Measurements from ENCODE around the gene DDB1.

The DDB1 gene

DNA sequence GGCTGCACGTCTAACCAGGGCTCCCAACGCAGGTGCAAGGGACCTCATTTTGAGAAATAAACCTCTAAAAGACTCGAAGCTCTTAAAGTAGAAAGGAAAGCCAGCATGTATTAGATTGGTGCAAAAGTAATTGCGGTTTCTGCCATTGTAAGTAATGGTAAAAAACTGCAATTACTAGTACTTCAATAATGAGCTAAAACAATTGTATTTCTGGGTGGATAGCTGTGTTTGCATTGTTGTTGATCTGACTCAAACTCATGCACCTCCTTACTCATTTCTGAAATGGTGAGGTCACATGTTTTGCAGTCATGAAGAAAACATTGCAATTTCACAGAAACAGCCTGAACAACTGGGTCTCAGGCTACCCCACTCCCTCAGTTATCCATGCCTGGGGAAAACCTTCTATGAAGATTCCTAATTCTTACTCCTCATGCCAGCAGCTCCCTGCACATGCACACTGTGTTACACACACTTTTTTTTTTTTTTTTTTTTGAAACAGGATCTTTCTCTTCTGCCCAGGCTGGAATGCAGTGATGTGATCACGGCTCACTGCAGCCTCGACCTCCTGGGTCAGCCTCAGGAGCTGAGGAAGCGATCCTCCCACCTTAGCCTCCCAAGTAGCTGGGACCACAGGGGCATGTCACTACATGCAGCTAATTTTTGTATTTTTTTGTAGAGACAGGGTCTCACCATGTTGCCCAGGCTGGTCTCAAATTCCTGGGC lies 62.4 kb downstream of the DDB1 start:
- DNase-seq (ENCODE audit: extremely low read depth, low read depth): no peak
- TF ChIP-seq, protein P1, sequence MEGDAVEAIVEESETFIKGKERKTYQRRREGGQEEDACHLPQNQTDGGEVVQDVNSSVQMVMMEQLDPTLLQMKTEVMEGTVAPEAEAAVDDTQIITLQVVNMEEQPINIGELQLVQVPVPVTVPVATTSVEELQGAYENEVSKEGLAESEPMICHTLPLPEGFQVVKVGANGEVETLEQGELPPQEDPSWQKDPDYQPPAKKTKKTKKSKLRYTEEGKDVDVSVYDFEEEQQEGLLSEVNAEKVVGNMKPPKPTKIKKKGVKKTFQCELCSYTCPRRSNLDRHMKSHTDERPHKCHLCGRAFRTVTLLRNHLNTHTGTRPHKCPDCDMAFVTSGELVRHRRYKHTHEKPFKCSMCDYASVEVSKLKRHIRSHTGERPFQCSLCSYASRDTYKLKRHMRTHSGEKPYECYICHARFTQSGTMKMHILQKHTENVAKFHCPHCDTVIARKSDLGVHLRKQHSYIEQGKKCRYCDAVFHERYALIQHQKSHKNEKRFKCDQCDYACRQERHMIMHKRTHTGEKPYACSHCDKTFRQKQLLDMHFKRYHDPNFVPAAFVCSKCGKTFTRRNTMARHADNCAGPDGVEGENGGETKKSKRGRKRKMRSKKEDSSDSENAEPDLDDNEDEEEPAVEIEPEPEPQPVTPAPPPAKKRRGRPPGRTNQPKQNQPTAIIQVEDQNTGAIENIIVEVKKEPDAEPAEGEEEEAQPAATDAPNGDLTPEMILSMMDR (IDR thresholded peaks at IDR 0.05; ENCODE audit: low read depth, low read length, missing control alignments): no peak
- H3K4me3 ChIP-seq (replicated peaks; ENCODE audit: low read depth, low read length): no peak overlapping the region

DNA sequence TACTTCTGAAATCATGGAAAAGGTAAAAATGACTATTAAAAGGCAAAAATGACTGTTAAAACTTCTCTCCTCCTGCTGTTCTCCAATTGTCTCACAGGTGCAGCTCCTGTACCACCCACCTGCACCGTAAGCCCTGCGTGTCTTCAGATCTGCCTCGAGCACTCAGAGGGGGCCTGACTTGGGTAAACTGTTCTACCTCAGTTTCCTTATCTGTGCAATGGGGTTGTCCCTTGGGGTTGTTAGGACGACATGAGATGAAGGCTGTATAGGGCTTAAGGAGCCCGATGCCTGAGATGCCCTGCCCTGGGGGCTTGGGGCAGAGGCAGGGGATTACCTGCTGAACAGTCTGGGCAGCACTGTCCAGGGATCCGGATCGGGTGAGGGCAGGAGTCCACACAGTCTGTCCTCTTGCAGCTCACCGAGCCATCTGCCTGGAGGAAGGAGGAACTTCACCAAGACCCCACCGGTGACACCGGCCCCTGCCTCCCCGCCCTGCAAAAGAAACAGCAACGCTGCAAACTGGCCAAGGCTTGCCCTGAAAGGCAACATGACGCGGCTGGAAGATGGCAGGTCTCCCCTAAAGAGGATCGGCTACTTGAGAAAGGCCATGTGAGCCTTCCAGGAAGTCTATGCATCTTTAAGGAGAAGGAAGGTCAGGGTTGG lies 64.2 kb downstream of the DDB1 start:
- H3K4me3 ChIP-seq (replicated peaks; ENCODE audit: low read depth, low read length): no peak overlapping the region
- TF ChIP-seq, protein P1 (IDR thresholded peaks at IDR 0.05; ENCODE audit: low read depth, low read length, missing control alignments): no peak
- no peak for DNase-seq (ENCODE audit: extremely low read depth, low read depth)

DNA sequence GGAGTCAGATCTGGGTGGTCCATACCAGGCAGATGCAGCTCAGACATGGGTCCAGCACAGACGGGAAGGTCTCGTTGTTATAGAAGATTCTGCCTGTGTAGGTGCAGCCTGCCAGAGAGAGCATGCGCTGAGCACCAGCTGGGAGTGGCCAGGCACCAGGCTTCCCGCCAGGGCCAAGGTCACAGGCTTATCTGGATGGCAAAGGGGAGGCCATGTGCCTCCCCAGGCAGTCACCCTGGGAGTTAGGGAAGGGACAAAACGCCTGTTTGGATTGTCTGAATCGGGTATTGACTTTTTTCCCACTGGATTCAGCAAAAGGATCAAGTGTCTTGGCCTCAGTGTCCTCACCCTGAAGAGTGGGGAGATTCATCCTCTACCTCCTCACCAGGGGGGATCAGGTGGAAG lies 65.5 kb downstream of the DDB1 start:
- no peak overlapping the region for H3K4me3 ChIP-seq (replicated peaks; ENCODE audit: low read depth, low read length)
- DNase-seq (ENCODE audit: extremely low read depth, low read depth): no peak
- TF ChIP-seq, protein P1 (IDR thresholded peaks at IDR 0.05; ENCODE audit: low read depth, low read length, missing control alignments): no peak

DNA sequence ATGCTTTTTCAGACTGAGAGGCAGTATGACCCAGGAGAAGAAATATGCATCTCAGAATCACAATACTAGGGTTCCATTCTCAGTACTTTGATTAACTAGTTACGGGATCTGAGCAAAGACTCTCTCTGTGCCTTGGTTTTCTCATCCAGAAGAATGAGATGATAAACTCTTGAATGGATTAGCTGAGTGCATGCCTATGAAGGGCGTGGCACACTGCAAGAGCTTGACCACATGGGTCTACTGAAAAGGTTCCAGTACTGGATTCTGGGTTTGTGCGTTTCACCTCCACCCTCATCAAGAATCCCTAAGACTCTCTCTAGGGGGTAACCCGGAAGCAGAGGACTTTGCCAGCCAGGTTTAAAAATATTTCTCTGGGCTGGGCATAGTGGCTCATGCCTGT lies 66.3 kb downstream of the DDB1 start:
- DNase-seq (ENCODE audit: extremely low read depth, low read depth): no peak
- TF ChIP-seq, protein P1 (IDR thresholded peaks at IDR 0.05; ENCODE audit: low read depth, low read length, missing control alignments): no peak
- H3K4me3 ChIP-seq (replicated peaks; ENCODE audit: low read depth, low read length): no peak overlapping the region

DNA sequence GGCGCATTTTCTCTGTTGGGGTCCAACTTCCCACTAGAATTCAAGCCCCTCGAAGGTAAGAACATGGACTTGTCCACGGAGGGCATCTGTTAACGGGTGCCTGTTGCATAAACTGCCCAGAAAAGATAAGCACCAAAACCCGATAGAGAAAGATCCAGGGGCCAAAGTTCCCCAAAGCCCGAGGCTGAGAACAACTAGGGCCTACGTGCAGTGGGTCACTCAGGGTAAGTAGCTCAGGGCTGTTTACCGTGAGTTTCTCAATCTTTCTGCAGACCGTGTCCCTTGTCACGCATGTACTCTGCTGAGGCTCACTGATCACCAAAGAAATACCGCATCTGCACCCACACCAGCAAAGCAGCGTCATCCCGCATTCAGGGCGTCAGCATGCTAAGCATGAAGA lies 67.5 kb downstream of the DDB1 start:
- H3K4me3 ChIP-seq (replicated peaks; ENCODE audit: low read depth, low read length): no peak overlapping the region
- TF ChIP-seq, protein P1 (IDR thresholded peaks at IDR 0.05; ENCODE audit: low read depth, low read length, missing control alignments): no peak
- no peak for DNase-seq (ENCODE audit: extremely low read depth, low read depth)

DNA sequence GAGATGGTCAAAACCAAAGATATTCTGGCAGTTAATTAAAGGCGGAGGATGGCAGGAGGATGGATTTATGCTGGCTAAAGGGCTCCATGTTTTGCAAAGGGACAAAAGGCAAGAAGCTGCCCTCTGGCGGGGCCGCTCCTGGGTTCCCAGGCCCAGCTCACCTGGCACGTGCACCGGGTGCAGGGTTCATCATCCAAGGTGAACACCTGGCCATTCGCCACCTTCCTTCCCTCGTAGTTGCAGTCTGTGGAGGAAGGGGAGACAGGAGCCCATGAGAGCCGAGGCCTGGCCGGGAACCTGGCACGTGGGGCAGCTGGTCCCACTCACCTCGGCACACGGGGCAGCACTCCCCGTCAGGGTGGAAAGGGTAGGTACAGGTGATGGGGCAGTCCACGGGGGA lies 68.1 kb downstream of the DDB1 start:
- TF ChIP-seq, protein P1 (IDR thresholded peaks at IDR 0.05; ENCODE audit: low read depth, low read length, missing control alignments): no peak
- DNase-seq (ENCODE audit: extremely low read depth, low read depth): no peak
- H3K4me3 ChIP-seq (replicated peaks; ENCODE audit: low read depth, low read length): no peak overlapping the region

Measured in HFF-Myc (cell line).